NCI-H524 treated with DMSO at 0.1 percent for 48 hours (cell line): Measurements from ENCODE around the gene CNIH3.

Experiments used
- DNase-seq: peaks from one replicate; lab custom pipeline; 2025; lab: John Stamatoyannopoulos, UW

CNIH3 gene

DNA sequence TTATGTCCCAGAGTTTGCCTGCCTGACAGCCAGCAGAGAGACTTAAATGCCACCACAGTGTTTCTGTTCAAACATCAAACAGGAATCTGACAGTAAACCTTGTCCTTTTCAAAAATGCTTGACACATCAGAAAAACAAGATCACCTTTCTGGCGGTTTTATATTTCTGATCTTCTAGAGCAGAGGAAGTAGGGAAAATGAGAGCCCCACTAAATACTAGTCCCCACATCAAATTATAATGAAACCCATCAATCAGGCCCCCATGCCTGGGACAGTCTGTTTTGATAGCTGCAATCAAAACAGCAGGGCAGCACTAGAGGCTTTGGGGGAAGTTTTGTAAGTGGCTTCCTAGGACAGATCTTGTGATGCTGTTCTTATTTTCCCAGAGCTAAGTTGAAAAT, 129.3 kb downstream of the CNIH3 start:
- DNase-seq = no peak

- DNase-seq = no peak
Observed at GRCh38 chr1:224745924-224746323, 129.8 kb downstream of the CNIH3 start.

- DNase-seq = no peak
Observed at GRCh38 chr1:224747578-224747977, 131.5 kb downstream of the CNIH3 start.

DNA sequence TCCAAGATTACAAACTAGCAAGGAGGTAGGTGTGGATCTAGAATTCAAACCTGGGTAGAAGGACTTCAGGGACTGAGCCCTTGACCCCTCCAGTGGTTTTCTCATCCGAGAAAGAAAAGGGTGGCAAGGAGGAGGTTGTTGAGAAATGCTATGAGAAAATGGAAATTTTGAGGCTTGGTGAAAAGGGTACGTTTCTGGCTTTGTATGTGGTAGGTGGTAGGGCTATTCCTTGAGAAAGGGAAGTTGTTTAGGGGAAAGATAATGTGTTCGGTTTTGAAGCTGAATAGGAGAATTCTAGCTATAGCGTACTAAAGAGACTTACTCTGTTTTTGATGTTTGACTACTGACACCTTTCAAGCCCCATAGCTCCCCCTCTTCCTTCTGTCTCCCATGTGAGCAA, 133.8 kb downstream of the CNIH3 start:
- no peak for DNase-seq

DNA sequence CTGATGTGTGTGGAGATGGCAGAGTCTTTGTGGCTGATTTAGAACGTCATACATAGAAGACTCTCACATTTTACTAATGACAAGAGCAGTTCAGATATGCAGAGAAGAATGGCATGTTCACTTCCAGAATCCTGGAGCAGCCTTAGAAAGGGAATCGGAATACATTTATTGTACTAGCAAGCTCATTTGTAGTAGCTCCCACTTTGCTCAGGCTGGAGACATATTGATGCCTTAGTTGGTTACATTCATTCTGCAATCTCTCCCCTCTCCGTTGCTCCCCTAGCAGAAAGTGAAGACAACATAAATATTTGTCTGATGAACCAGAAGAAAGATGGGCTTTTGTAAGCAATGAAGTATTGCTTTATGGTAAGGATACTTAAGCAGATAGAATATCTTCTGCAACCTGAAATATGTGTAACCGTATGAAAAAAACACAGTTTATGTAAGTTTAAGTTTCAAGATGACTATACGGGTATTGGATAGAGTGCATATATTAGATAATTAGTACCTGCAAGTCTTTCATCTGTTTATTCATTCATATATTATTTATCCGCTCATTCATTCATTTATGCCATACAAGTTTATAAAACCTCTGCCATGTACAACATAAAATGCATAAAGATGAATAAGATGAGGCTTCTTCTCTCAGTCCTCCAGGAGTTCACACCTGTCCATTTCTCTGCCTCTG, 135.7 kb downstream of the CNIH3 start:
- no peak for DNase-seq

- DNase-seq = no peak
Observed at GRCh38 chr1:224753491-224753890, 137.4 kb downstream of the CNIH3 start.

- DNase-seq = no peak
Observed at GRCh38 chr1:224755586-224755985, 139.5 kb downstream of the CNIH3 start.

DNA sequence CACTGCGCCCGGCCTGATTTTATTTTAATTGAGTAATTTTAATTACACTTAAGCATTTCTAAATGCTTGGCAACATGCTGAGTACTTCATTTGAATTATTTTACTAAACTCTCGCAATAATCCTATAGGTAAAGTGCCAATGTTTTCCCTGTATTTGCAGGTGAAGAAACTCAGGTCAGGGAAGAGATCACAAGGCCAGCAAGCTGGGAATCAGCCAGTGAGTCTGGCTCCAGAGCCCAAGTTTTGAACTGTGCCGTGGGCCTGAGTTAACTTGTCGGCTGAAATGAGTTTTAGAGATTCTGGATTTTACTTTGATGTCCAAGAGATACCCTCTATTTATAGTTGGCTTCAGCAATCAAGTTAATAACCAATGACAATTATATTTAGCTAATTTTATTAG, 141.4 kb downstream of the CNIH3 start:
- no peak for DNase-seq

DNA sequence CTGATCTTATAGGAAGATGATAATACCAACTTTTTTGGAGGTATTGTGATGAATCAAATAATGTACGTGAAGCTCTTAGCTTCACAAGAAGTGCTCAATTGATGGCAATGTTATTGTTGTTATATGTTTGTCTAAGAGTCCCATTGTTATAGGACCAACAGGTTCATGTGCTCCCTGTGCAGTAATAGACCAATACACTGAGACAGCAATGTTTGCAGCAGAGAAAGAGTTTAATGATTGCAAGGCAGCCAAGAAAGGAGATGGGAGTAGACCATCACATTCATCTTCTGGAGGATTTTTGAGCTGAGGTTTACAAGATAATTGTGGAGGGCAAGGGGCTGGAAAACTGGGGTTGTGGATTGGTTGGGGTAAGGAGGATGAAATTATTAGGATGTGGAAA, 143.0 kb downstream of the CNIH3 start:
- no peak for DNase-seq

DNA sequence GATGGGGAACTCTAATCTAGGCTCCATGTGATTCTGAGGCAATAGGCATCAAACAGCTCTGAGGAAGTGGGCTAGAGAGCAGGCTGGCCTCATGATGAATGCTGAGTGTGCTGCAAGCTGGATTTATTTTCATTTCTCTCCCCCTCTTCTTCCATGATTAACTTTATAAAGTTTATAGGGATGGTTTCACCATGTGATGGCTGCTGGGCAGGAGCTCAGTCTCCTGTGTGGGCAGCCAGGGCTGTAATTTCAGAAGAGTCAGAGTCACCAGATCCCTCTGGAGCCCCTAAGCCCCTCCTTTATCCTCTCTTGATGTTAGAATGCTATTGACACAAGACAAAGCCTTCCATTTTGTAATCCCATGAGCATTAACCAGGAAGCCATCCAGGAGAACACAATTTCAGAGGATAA, 143.6 kb downstream of the CNIH3 start:
- DNase-seq = no peak

- no peak for DNase-seq
Observed at GRCh38 chr1:224760163-224760562, 144.0 kb downstream of the CNIH3 start.

DNA sequence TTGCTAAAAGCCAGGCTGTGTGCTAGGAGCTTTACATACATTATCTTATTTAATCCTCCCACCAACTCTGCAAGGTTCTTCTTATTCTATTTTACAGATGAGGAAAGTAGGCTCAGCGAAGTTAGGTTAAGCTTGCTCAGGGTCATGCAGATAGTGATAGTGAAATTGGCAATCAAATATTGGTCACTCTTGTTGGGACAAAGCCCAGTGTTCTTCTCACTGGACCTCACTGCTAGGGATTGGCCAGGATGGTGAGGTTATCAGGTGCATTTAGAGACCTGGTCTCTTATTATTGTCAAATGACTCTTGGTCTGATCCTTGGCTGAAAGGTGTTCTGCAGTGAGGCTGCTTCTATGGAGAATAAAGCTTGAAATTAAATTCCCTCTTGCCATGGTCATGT, 145.1 kb downstream of the CNIH3 start:
- DNase-seq = no peak

DNA sequence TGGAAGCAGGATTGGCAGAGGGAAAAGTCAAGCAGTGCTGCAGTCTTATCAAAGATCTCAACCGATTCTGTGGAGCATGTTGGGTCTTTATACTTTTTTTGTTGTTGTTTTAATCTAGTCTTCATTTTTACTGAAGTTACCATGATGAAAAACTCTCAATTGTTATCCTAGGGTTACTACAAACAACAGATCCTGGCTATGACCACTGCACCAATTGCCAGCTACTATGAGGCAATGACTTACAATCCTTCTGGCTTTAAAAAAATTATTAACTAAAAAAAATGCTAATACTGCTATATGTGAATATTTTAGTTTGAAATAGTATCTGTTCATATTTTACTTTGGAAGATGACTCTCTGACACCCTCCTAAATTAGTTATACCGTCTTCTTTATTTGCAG, 145.9 kb downstream of the CNIH3 start:
- no peak for DNase-seq

DNA sequence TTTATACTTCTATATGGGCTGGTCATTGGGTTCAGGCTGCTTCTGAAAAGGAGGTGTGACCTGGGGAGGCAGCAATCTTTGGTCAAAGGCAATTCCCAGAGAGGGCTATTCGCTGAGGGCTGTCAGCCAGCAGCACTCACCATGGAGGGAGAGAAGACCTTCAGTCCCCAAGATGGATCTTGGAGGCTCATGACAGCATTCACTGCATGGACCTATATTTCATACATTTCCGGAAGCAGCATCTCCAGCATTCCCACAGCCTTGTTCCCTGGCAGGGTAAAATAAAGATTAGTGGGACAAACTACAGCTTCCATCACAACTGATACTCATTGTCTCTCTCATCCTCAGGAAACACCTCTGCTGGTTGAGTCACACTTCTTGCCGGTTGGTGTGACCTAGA, 146.6 kb downstream of the CNIH3 start:
- no peak for DNase-seq

GRCh38 chr1:224763126-224763775, 147.1 kb downstream of the CNIH3 start:
- no peak for DNase-seq

DNA sequence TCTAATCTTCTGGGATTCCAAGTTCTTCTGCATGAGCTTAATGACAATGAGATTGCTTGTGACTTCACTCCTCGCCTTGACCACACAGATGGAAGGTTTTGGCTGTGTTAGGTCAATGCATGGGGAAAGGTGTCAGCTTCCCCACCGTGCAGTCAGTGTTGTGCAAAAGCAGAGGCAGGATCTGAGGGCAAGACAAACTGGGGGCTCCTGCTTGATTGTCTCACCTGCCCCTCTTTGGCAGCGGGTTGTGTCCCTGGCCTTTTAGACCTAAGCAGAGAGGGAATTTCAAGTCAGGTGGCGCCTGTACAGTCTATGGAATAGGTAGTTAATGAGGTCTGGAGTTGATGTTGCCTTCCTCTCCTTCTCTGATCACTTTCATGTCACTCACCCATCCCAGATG, 150.1 kb downstream of the CNIH3 start:
- DNase-seq = no peak

- no peak for DNase-seq
Observed at GRCh38 chr1:224767031-224767430, 150.9 kb downstream of the CNIH3 start.

- peak; percentile 25 for DNase-seq
Observed at GRCh38 chr1:224767676-224768075, 151.6 kb downstream of the CNIH3 start.

DNA sequence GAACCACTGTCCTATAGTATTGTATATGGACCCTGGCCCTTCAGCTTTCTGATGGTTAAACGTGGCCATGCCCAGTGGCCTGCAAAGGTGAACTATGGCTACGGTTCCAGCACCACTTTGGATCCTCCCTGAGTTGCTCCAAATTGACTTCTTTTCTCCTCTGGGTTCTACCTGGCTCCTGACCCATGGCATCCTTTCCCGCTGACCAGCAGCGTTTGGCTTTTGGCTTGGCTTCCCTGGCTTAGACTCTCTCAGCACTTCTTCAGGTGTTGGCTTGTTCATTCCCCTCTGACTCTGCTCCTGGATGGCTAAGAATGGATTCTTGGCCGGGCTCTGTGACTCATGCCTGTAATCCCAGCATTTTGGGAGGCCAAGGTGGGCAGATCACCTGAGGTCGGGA, 152.9 kb downstream of the CNIH3 start:
- DNase-seq = no peak

DNA sequence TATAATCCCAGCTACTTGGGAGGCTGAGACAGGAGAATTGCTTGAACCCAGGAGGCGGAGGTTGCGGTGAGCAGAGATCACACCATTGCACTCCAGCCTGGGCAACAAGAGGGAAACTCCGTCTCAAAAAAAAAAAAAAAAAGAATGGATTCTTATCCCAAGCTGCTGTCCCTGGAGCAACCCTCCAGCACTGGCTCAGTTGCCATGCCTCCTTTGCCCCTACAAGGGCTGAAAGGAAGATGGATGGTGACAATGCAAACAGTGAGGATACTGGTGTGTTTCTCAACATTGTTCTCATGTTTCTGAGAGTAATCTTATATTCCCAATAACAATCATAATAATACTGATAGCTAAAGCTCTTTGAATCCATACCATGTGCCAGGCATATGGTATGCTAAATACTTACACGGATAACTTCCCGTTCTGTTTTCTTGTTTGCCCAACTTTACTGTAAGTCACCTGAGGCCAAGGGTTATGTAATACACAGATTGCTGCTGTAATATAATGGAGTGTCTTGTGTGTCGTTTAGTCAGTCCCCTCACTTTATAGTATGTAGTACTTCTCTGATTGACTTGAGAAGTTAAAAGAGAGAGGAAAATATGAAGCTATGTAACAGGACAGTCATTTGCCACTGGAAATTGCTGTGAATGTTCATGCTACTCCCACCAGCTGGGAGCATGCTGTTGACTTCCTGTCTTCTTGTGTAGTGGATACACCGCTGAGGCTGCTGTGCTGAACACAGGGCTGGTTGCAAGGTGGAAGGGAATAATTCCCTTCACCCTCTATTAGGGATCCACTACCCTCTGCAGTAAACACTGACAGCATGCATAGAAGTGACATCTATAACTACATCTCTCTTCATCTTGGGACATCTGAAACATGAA, 153.6 kb downstream of the CNIH3 start:
- DNase-seq = no peak

GRCh38 chr1:224770336-224770693, 154.2 kb downstream of the CNIH3 start:
- DNase-seq = no peak

- no peak for DNase-seq
Observed at GRCh38 chr1:224773646-224774045, 157.5 kb downstream of the CNIH3 start.

DNA sequence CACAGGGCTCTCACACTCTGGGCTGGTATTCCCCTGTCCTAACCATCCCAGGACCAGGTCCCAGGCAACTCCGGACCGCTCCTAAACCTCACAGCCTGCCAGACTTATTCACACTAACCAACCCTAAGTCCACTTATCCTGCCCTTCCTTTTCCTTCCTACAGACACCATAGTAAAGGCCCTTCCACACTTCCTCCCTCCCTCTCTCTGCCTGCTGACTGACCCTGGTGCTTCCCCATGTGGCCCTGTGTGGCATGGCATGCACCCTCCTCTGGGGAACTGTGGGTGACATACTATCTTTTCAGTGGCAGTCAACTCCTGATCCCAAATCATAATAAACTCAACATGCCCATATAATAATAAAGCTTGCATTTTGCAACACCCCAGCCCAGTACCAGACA, 158.3 kb downstream of the CNIH3 start:
- no peak for DNase-seq
